Pancreas (tissue), 10 donors: Measurements from ENCODE around the gene CPN1. TPM values are rescaled to one million over a fixed set of nuclear protein-coding genes. Genes with fewer than 3 reads are reported as not detected.

Source experiments
- ATAC-seq, 4 donors: fragments of 200-7000 bp; cut with Tn5 transposase; one replicate each; pipeline versions ENCODE4 v1.8.0 to v1.9.1; 2020; ENCODE audit warnings: mild to moderate bottlenecking in 4 of 4, moderate library complexity in 4 of 4
- DNase-seq, 6 donors: peaks; one replicate each; pipeline ENCODE4 v3.0.0-alpha.2; 2020
- FAIRE-seq: peaks from 2 replicates; lab custom pipeline; 2012; peaks lifted over from hg19 to GRCh38; lab: Jason Lieb, UNC
- H3K27ac ChIP-seq, 4 donors: fragments of 200-600 bp; sonication (generic); 1 replicate in 3 of 4; 2 replicates in 1 of 4; pipeline versions ENCODE4 v1.5.0 to v1.8.0; 2020
- H3K27me3 ChIP-seq, 4 donors: fragments of 200-600 bp; one replicate each; pipeline ENCODE4 v1.8.0; 2021
- H3K36me3 ChIP-seq, 3 donors: fragments of 200-600 bp; sonication (generic) in 1 of 3; one replicate each; pipeline versions ENCODE4 v1.5.0 to v1.8.0; 2020 to 2021
- H3K4me1 ChIP-seq, 3 donors: fragments of 200-600 bp; one replicate each; pipeline ENCODE4 v1.8.0; 2021
- H3K4me3 ChIP-seq, 4 donors: fragments of 200-600 bp; sonication (generic) in 2 of 4; one replicate each; pipeline versions ENCODE4 v1.5.0 to v1.8.0; 2020 to 2021
- H3K9me3 ChIP-seq, 4 donors: fragments of 200-600 bp; one replicate each; pipeline ENCODE4 v1.8.0; 2021
- WGBS, 2 donors: extraction: QIAGEN DNeasy Blood & Tissue Kit; methylation state at CpG; one replicate each; pipeline ENCODE4 v1.1.7; 2013; 5-methylcytosine and 5-hydroxymethylcytosine counted together
- intact Hi-C, 3 donors: fragments of 100-400 bp; cut with DNase I; formaldehyde crosslinking; loops; one replicate each; pipeline versions ENCODE4 v1.11.1 to v1.14.2; 2022
- polyA plus RNA-seq, 2 donors: library from polyadenylated mRNA; stranded (reverse); fragments of 200-250 nt; gene quantifications; one replicate each; pipeline ENCODE4 v1.2.3, GENCODE V29; 2013
- total RNA-seq, 6 donors: library from RNA; stranded (reverse); fragmentation: NEBNext Ultra II Directional in 4 of 6; extraction: Animal tissue kit (Norgen Biotek cat#: 25700) in 4 of 6; gene quantifications; one replicate each; pipeline versions ENCODE4 v1.2.1 to v1.2.4, GENCODE V29; 2021 to 2023
- TF ChIP-seq, protein P1 (sequence below), 4 donors: fragments of 200-600 bp; sonication (generic) in 3 of 4; IDR thresholded peaks; one replicate each; pipeline versions ENCODE4 v1.5.0 to v1.8.0; 2021; ENCODE audit warnings: antibody characterized with exemption in 4 of 4
- donor health status: healthy with polysubstance abuse.
- donor health status: DM: no; HTN: no; CAD: no; lungs with moderate emphysema.
- donor health status: DM: no; HTN: no; CAD: no.
- donor health status: control.
- donor health status: control.
- donor health status: Bipolar disorder and iron deficiency.
- donor health status: DM: yes; HTN: yes; CAD: no.
- donor health status: DM: no; HTN: no; CAD: no.
- donor health status: DM: no; HTN: no; CAD: no.
- donor health status: DM: yes; HTN: yes; CAD: no.

CPN1 gene
- total and polyA plus RNA-seq, 8 donors, result 0.17 TPM; not detected in 7

DNA sequence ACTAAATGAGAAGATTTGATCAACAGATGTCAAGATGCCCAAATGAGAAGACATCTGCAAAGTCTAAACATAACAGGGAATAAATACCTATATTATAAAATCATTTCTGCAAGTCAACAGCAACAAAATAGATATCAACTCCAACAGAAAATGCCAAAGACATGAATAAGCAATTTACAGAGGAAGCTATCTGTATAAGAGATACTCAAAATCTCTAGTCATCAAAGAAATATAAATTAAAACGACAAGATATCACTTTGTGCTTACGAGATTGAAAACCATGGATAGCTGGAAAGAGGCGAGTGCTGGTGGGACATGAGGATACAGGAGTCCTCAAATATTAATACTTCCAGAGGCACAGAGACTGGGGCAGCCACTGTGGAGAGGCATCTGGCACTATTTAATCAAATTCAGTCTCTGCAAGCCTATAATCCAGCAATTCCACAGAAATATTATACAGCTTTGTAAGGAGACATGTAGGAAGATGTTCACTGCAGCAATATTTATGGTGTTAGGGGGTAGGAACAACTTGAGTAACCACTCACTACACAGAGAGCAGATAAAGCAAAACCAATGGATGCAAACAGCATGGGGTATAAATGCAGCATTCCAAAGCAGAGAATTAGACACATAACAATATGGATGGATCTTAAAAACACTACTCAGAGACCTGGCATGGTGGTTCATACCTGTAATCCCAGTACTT lies 76.7 kb downstream of the CPN1 start:
- FAIRE-seq (no peak), ATAC-seq (no peak), DNase-seq (no peak)
- Histone ChIP-seq H3K4me1 (peaks cover 6 to 16% (median 7%) of the 10 kb centered on the region in 3 donors), H3K4me3 (no peak overlapping the region), H3K27me3 (no peaks in the 10 kb centered on the region), H3K27ac (no peak overlapping the region), H3K36me3 (no peaks in the 10 kb centered on the region), H3K9me3 (no peaks in the 10 kb centered on the region)
- intact Hi-C loops, result loop anchor here in 1 of 3 donors (10.0 kb wide), 1 partner anchor 90 kb away; no protein-coding TSS in a partner anchor
- TF ChIP-seq, protein P1, sequence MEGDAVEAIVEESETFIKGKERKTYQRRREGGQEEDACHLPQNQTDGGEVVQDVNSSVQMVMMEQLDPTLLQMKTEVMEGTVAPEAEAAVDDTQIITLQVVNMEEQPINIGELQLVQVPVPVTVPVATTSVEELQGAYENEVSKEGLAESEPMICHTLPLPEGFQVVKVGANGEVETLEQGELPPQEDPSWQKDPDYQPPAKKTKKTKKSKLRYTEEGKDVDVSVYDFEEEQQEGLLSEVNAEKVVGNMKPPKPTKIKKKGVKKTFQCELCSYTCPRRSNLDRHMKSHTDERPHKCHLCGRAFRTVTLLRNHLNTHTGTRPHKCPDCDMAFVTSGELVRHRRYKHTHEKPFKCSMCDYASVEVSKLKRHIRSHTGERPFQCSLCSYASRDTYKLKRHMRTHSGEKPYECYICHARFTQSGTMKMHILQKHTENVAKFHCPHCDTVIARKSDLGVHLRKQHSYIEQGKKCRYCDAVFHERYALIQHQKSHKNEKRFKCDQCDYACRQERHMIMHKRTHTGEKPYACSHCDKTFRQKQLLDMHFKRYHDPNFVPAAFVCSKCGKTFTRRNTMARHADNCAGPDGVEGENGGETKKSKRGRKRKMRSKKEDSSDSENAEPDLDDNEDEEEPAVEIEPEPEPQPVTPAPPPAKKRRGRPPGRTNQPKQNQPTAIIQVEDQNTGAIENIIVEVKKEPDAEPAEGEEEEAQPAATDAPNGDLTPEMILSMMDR (IDR thresholded peaks at IDR 0.05), result no peak
- WGBS, 2 donors, result 86 to 88% methylated on average over 3 of the region's 3 CpGs

DNA sequence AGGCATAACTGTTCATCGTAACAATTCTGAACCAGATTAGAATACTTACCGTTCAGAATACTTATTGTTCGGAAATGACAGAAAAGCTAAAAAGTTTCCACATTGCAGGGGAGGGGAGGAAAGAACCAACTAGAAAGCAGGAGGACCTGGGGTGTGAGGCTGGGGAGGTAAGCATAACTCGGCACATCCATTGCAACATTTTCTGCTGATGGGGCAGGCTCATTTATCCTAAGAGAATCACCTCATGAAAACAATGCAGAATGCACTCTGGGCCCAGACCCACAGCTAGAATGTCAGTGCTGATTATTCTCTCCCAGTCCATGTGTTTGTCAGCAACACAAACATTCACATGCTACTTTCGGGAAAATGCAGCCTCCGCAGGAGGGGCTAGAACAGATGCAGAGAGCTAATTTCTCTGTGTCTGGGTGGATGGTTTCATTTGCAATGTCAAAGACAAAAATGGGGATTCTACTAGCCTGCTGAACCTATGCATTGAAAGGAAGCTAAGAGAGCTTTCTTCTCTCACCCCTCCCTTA lies 81.5 kb downstream of the CPN1 start:
- 96 to 99% methylated on average over 6 of the region's 6 CpGs for WGBS, 2 donors
- no peak overlapping the region for H3K4me3 ChIP-seq
- H3K27ac ChIP-seq, result no peak overlapping the region
- no peak for ATAC-seq
- H3K4me1 ChIP-seq, result peaks cover 0 to 10% (median 6%) of the 10 kb centered on the region in 3 donors
- no peaks in the 10 kb centered on the region for H3K9me3 ChIP-seq
- FAIRE-seq, result no peak
- TF ChIP-seq, protein P1 (IDR thresholded peaks at IDR 0.05), result no peak
- no peaks in the 10 kb centered on the region for H3K27me3 ChIP-seq
- H3K36me3 ChIP-seq, result no peaks in the 10 kb centered on the region
- intact Hi-C loops, result loop anchor here in 1 of 3 donors (10.0 kb wide), 1 partner anchor 85 kb away; no protein-coding TSS in a partner anchor
- DNase-seq, result no peak

DNA sequence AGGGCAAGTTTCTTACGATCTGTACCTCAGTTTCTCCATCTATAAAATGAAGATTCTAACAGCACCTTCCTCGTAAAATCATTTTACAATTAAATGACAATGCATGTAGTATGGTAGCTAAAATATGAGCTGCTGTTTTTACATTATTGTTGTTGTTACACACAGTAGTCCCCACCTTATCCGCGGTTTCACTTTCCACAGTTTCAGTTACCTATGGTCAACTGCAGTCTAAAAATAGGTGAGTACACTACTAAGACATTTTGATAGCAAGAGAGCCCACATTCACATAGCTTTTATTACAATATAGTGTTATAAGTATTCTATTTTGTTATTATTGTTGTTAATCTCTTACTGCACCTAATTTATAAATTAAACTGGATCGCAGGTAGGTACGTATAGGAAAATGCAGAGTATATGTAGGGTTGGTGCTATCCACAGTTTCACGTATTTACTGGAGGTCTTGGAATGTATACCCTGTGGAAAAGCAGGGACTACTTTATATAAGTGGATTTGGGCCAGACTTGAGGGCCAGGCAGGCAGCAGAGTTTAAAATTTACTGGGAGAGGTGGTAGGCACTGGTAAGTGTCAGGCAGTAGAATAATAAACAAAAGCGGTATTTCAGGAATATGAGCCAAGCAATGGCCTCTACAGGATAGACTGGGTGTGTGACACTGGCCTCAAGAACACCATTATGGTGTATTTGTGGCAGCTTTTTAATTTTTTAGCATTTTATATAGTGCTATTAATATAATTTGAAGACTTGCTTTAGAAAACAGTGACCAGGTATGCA lies 82.2 kb downstream of the CPN1 start:
- H3K4me3 ChIP-seq, result no peak overlapping the region
- no peak for DNase-seq
- H3K27me3 ChIP-seq, result no peaks in the 10 kb centered on the region
- 86 to 94% methylated on average over 8 of the region's 8 CpGs for WGBS, 2 donors
- intact Hi-C loops, result loop anchor here in 1 of 3 donors (10.0 kb wide), 1 partner anchor 85 kb away; no protein-coding TSS in a partner anchor
- no peak for ATAC-seq
- peaks cover 0 to 10% (median 6%) of the 10 kb centered on the region in 3 donors for H3K4me1 ChIP-seq
- H3K9me3 ChIP-seq, result no peaks in the 10 kb centered on the region
- H3K27ac ChIP-seq, result no peak overlapping the region
- FAIRE-seq, result no peak
- TF ChIP-seq, protein P1 (IDR thresholded peaks at IDR 0.05), result no peak
- H3K36me3 ChIP-seq, result no peaks in the 10 kb centered on the region

DNA sequence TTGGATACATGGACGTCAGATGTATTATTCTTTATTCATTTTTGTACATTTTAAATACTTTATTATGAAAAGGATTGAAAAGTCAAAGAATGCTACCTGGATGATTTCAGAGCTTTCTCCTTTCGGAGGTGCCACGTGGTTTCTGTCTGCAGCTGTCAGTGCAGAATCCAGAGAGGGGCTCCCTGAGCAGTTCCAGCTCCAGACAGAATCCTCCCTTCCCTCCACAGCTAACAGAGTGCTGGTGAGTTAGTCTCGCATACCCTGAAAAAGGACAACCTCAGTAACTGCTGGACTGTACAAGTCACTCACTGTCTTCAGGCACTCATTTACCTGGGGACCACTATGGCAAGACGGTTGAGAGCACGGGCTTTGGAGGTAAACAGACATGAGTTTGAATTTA lies 82.8 kb downstream of the CPN1 start:
- DNase-seq (no peak), ATAC-seq (no peak), FAIRE-seq (no peak)
- peaks cover 0 to 13% (median 6%) of the 10 kb centered on the region in 3 donors for H3K4me1 ChIP-seq
- TF ChIP-seq, protein P1 (IDR thresholded peaks at IDR 0.05), result no peak
- no peaks in the 10 kb centered on the region for H3K9me3 ChIP-seq
- no peaks in the 10 kb centered on the region for H3K36me3 ChIP-seq
- no peak overlapping the region for H3K4me3 ChIP-seq
- 88 to 94% methylated on average over 6 of the region's 6 CpGs for WGBS, 2 donors
- H3K27me3 ChIP-seq, result no peaks in the 10 kb centered on the region
- no peak overlapping the region for H3K27ac ChIP-seq
- intact Hi-C loops, result no loop called here
